Muscle of back (tissue), 11 donors: ENCODE measurements around the gene CFAP68. TPM values are rescaled to one million over a fixed set of nuclear protein-coding genes. Genes with fewer than 3 reads are reported as not detected.
"Not testable (repeated sequence)": the region's sequence is repeated elsewhere in the genome, so short reads cannot be mapped to it uniquely, and the experiment has no call there.

Experiments used
- DNase-seq, 3 donors: peaks; one replicate each; pipeline versions ENCODE4 v3.0.0 to v3.0.0-alpha.2; 2013
- polyA plus RNA-seq, 10 donors: library from polyadenylated mRNA; unstranded; fragments of 120-200 nt; gene quantifications; one replicate each; pipeline ENCODE4 v1.2.1, GENCODE V29; 2013; ENCODE audit not compliant: insufficient read length in 10 of 10

The CFAP68 gene
- polyA plus RNA-seq, 10 donors = 13.9 to 22.5 (median 19.1) TPM

DNA sequence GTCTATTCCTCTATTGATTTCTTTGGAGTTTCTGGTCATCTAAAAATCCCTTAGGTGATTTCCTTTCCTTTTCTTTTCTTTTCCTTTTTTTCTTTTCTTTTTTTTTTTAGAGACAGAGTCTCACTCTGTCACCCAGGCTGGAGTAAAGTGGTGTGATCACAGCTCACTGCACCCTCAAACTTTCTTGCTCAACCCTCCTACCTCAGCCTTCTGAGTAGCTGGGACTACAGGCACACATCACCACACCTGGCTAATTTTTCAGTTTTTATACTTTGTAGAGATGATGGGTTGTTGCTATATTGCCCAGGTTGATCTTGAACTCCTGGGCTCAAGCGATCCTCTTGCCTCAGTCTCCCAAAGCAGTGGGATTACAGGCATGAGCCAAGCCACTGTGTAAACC, 37.4 kb downstream of the CFAP68 start:
- DNase-seq = no peak

- DNase-seq = no peak
Observed at GRCh38 chr11:111917312-111917711, 38.0 kb downstream of the CFAP68 start.

DNA sequence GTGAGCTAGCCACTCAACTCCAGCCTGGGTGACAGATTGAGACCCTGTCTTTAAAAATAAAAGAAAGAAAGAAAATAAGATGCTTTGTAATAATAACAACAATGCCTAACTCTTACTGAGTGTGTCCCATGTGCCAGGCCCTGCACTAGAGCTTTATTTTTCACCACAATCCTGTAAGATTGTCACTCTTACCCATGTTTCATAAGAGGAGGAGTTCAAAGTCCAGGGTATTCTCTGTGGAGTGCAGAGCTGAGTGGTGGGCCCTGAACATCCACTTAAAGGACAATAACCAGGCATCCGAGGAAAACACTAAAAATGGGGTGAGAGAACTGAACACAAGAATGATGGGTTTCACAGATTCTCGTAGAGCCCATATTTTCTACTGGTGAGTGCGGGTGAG, 38.4 kb downstream of the CFAP68 start:
- DNase-seq = no peak

- DNase-seq = peak in 1 of 3 donors; percentile 76
Observed at GRCh38 chr11:111918390-111919256, 39.3 kb downstream of the CFAP68 start, which contains the start of gene C11orf52. Gene C11orf52 (plus strand): TSS chr11:111918913. CDS start chr11:111918973, 60 bp downstream.

DNA sequence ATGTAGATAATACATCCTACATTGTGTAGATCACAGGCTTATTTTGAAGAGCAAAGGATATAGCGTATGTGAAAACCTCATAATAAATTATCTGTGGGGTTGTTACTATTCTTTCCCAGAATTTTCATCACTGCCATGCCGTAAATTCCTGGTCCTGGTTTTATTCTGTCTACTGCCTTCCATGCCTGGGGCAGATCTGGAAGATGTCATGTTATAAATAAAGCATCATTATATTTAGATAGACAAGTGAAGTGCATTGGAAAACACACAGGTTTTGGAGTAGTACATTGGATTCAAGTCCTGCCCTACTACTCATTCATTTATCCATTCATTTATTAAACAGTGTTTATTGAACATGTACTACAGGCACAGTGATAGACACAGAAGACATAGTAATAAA, 41.6 kb downstream of the CFAP68 start:
- no peak for DNase-seq

GRCh38 chr11:111921541-111922230, 42.3 kb downstream of the CFAP68 start:
- no peak for DNase-seq

DNA sequence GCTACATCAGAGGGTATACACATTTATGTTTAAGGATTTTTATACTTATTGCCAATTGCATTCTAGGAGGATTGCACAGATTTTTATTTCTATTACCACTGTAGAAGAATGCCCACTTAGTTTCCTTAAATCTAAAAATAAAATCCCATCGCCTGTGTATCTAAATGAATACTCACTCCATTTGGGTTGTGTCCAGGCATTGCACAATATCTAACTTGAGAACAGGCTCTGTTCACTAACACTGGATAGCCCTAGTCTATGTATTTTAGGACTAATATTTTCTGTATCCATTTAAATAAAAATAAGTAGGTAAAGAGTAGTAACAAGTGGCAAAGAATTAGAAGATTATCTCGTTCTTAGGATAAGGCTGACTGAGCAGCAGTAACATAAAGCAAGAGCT, 43.5 kb downstream of the CFAP68 start:
- peak; percentile 67 to 80 (median 75) for DNase-seq

DNA sequence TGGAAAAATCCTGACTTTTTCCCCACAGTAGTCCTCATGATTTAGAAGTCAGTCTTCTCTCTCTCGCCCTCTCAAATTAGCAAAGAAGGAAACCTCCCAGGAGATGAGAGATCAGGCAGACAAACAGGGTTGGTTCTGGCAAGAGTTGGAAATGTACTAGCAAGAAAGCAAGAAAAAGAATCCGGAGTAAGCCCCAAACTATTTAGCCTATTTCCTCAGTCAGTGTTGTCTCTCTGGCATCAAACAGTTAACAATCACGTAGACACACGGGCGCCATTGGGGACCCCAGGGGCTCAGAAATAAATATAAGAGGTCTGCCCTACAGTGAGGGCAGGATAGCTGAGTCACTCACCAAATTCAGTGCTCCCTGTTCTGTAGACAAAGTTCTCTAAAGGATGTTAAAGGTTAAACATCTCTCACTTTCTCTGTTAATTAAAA, 44.0 kb downstream of the CFAP68 start:
- peak in 1 of 3 donors; percentile 34 for DNase-seq

DNA sequence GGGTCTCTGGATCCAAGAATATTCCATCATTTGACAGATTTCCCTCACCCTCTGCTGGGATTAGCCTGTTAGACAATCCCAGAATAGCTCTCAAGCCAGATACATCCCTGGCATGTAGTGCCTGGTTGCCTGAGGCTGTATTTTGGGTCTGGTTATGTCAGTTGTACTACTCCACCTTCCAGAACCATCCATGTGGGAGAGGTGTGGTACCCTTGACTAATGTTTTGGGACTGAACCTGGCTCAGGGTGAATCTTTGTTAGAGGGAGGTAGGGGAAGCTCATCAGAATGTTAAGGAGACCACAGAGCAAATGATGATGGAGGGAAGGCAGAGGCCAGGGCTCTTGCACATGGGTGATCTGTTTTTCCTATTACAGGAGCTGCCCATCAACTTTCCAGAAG, 44.6 kb downstream of the CFAP68 start:
- no peak for DNase-seq

DNA sequence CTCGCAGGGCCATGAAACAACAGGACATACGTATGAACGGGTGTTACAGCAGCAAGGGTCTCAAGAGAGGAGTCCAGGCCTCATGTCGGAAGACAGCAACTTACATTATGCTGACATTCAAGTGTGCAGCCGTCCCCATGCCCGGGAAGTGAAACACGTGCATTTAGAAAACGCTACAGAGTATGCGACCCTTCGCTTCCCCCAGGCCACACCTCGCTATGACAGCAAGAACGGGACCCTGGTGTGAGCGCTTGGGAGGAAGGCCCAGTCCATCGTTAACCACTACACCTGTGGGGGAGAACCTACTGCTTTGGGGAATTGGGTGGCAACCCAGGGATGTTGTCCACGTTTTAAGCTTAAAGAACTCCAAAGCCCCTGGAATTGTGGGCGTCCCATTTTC, 46.6 kb downstream of the CFAP68 start:
- DNase-seq = no peak

- peak; percentile 97 to 98 (median 98) for DNase-seq
Observed at GRCh38 chr11:111926505-111927391, 47.4 kb downstream of the CFAP68 start.

DNA sequence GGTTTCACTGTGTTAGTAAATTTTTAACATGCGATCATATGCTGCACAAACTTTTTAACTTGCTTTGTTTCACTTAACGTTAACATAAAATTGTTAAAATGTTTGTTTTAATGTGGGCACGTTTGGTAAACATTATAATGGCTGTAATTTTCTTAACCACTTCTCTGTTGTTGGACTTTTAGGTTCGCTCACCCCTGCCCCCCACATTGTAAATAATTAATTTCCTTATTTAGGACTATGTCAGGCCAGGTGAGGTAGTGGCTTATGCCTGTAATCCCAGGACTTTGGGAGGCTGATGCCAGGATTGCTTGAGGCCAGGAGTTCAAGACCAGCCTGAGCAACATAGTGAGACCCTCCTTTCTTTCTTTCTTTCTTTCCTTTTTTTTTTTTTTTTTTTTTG, 51.1 kb downstream of the CFAP68 start:
- DNase-seq = no peak

DNA sequence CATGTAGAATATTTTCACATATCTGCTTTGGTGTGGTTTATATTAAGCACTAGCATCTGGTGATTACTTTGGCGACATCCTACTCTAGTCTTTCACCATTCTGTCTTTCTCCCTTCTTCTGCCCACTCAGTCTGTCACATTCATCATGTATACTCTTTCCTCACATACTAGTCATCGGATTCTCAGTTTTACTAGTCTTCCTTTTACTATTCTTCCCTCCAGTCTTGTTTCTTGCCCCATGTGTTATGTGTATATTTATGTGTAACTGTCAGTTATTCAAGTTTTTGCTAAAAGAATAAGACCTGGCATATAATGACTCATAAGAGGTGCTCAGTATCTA, 53.2 kb downstream of the CFAP68 start:
- DNase-seq = no peak

- DNase-seq = not testable (repeated sequence)
Observed at GRCh38 chr11:111933176-111933575, 53.8 kb downstream of the CFAP68 start.

GRCh38 chr11:111933872-111934271, 54.5 kb downstream of the CFAP68 start:
- no peak for DNase-seq

DNA sequence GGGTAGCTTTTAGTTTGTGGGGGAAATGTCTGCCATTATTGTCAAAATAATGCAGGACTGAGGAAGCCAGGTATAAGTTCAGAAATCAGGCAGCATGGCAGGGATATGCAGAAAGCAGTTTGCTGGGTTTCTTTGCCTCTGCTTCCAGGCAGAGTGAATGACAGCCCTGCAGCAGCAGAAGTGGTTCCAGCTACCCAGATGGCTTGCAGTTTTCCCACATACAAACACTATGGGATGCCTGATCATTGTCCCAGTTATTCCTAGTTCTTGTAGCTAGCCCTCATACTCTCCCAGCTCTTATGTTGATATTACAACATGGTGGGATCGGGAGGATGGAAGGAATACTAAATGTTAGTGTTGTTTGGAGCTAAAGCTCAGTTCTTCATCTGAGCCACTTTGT, 55.0 kb downstream of the CFAP68 start:
- no peak for DNase-seq

Other genes starting within 250 kb of the CFAP68 start
- gene PPP2R1B, start 113.2 kb upstream of the CFAP68 start, polyA plus RNA-seq = 10 to 100 TPM in 8 of 10 donors, 1 to 10 TPM in 2; 8.9 to 16.1 (median 11.0) TPM
- gene ALG9, start 8.0 kb upstream of the CFAP68 start, polyA plus RNA-seq = 10 to 100 TPM; 21.8 to 33.3 (median 28.2) TPM
- gene FDXACB1, start 376 bp upstream of the CFAP68 start, polyA plus RNA-seq = 1 to 10 TPM; 1.7 to 3.5 (median 2.4) TPM
- 1,000 to 10,000 TPM in 1 of 10 donors, 100 to 1,000 TPM in 9; 407 to 1,057 (median 719) TPM for gene CRYAB, start 32.2 kb downstream of the CFAP68 start, polyA plus RNA-seq
- gene HSPB2, start 33.2 kb downstream of the CFAP68 start, polyA plus RNA-seq = 10 to 100 TPM; 49.6 to 93.5 (median 75.6) TPM
- gene C11orf52, start 39.4 kb downstream of the CFAP68 start, polyA plus RNA-seq = 1 to 10 TPM; 1.5 to 3.4 (median 2.3) TPM
- gene DIXDC1, start 57.8 kb downstream of the CFAP68 start, polyA plus RNA-seq = 10 to 100 TPM; 16.4 to 24.0 (median 18.7) TPM
- gene DLAT, start 145.9 kb downstream of the CFAP68 start, polyA plus RNA-seq = 10 to 100 TPM; 34.9 to 48.9 (median 40.8) TPM
- 1 to 10 TPM in 5 of 10 donors, under 1 TPM in 5; 0.65 to 1.6 (median 1.0) TPM for gene PIH1D2, start 194.5 kb downstream of the CFAP68 start, polyA plus RNA-seq
- gene NKAPD1, start 194.8 kb downstream of the CFAP68 start, polyA plus RNA-seq = 10 to 100 TPM; 25.7 to 33.1 (median 28.4) TPM
- gene TIMM8B, start 207.2 kb downstream of the CFAP68 start, polyA plus RNA-seq = 10 to 100 TPM; 50.0 to 60.7 (median 53.7) TPM
- gene SDHD, start 207.3 kb downstream of the CFAP68 start, polyA plus RNA-seq = 100 to 1,000 TPM in 6 of 10 donors, 10 to 100 TPM in 4; 88.1 to 119 (median 105) TPM